Ramos (cell line): ENCODE measurements around the gene TRIO.

ENCODE experiments used
- in situ Hi-C: fragments of 300-500 bp; cut with MboI; formaldehyde crosslinking; loops from one replicate; pipeline ENCODE4 v1.14.3; 2022; ENCODE audit warnings: low sequenced_read_pairs; ENCODE audit not compliant: unreplicated experiment

The TRIO gene

GRCh38 chr5:14145435-14146334, 2.5 kb downstream of the TRIO start:
- in situ Hi-C loops: no loop called here

- in situ Hi-C loops: no loop called here
Measured at GRCh38 chr5:14146725-14147124, 3.6 kb downstream of the TRIO start.

GRCh38 chr5:14147210-14147609, 4.1 kb downstream of the TRIO start:
- in situ Hi-C loops: no loop called here

GRCh38 chr5:14148483-14148882, 5.3 kb downstream of the TRIO start:
- in situ Hi-C loops: no loop called here

GRCh38 chr5:14148890-14149671, 5.9 kb downstream of the TRIO start:
- in situ Hi-C loops: no loop called here

GRCh38 chr5:14149672-14150274, 6.6 kb downstream of the TRIO start:
- in situ Hi-C loops: no loop called here

GRCh38 chr5:14151416-14151815, 8.3 kb downstream of the TRIO start:
- in situ Hi-C loops: no loop called here

GRCh38 chr5:14153071-14153864, 10.1 kb downstream of the TRIO start:
- in situ Hi-C loops: no loop called here

GRCh38 chr5:14153932-14154731, 11.0 kb downstream of the TRIO start:
- in situ Hi-C loops: no loop called here

GRCh38 chr5:14155075-14155474, 11.9 kb downstream of the TRIO start:
- in situ Hi-C loops: no loop called here

GRCh38 chr5:14155739-14156138, 12.6 kb downstream of the TRIO start:
- in situ Hi-C loops: no loop called here

- in situ Hi-C loops: no loop called here
Measured at GRCh38 chr5:14156290-14156649, 13.1 kb downstream of the TRIO start.

- in situ Hi-C loops: no loop called here
Measured at GRCh38 chr5:14156650-14157492, 13.7 kb downstream of the TRIO start.

GRCh38 chr5:14157493-14157782, 14.3 kb downstream of the TRIO start:
- in situ Hi-C loops: no loop called here

GRCh38 chr5:14158890-14159666, 15.9 kb downstream of the TRIO start:
- in situ Hi-C loops: no loop called here

GRCh38 chr5:14161825-14162556, 18.8 kb downstream of the TRIO start:
- in situ Hi-C loops: no loop called here
